Measurements from ENCODE around the gene KLF13.
"Not testable (repeated sequence)": the region's sequence is repeated elsewhere in the genome, so short reads cannot be mapped to it uniquely, and the experiment has no call there.

KLF13 gene

GRCh38 chr15:31344266-31344665 is 17.6 kb downstream of the KLF13 start:
- FAIRE-seq: no peak
- DNase-seq (ENCODE audit: insufficient read length, low spot score): no peak

- DNase-seq (ENCODE audit: insufficient read length, low spot score) (no peak), FAIRE-seq (no peak)
Observed at GRCh38 chr15:31344823-31345605, 18.4 kb downstream of the KLF13 start.

GRCh38 chr15:31345606-31346366 is 19.2 kb downstream of the KLF13 start:
- FAIRE-seq: no peak

GRCh38 chr15:31346367-31347066 is 19.9 kb downstream of the KLF13 start:
- DNase-seq (ENCODE audit: insufficient read length, low spot score): no peak
- no peak for FAIRE-seq

More at GRCh38 chr15:31345606-31346366, 19.2 kb downstream of the KLF13 start:
- no peak for DNase-seq (ENCODE audit: insufficient read length, low spot score)

GRCh38 chr15:31347067-31347975 is 20.7 kb downstream of the KLF13 start:
- DNase-seq (ENCODE audit: insufficient read length, low spot score) (no peak), FAIRE-seq (no peak)

GRCh38 chr15:31347981-31348803 is 21.6 kb downstream of the KLF13 start:
- DNase-seq (ENCODE audit: insufficient read length, low spot score) (no peak), FAIRE-seq (no peak)

GRCh38 chr15:31349233-31350141 is 22.9 kb downstream of the KLF13 start:
- no peak for FAIRE-seq

GRCh38 chr15:31350771-31351170 is 24.1 kb downstream of the KLF13 start:
- DNase-seq (ENCODE audit: insufficient read length, low spot score) (no peak), FAIRE-seq (no peak)

More at GRCh38 chr15:31349233-31350141, 22.9 kb downstream of the KLF13 start:
- DNase-seq (ENCODE audit: insufficient read length, low spot score): no peak

- FAIRE-seq (no peak), DNase-seq (ENCODE audit: insufficient read length, low spot score) (no peak)
Observed at GRCh38 chr15:31352339-31352751, 25.7 kb downstream of the KLF13 start.

- DNase-seq (ENCODE audit: insufficient read length, low spot score) (peak; percentile 20), FAIRE-seq (no peak)
Observed at GRCh38 chr15:31352911-31353811, 26.5 kb downstream of the KLF13 start.

GRCh38 chr15:31353931-31354330 is 27.3 kb downstream of the KLF13 start:
- FAIRE-seq: no peak
- no peak for DNase-seq (ENCODE audit: insufficient read length, low spot score)

GRCh38 chr15:31356097-31356496 is 29.5 kb downstream of the KLF13 start:
- FAIRE-seq; DNase-seq (ENCODE audit: insufficient read length, low spot score): not testable (repeated sequence)

GRCh38 chr15:31357148-31357547 is 30.5 kb downstream of the KLF13 start:
- DNase-seq (ENCODE audit: insufficient read length, low spot score) (no peak), FAIRE-seq (no peak)

GRCh38 chr15:31358163-31358562 is 31.5 kb downstream of the KLF13 start:
- DNase-seq (ENCODE audit: insufficient read length, low spot score) (no peak), FAIRE-seq (no peak)

GRCh38 chr15:31358957-31359701 is 32.5 kb downstream of the KLF13 start:
- DNase-seq (ENCODE audit: insufficient read length, low spot score) (no peak), FAIRE-seq (no peak)

GRCh38 chr15:31359702-31360111 is 33.1 kb downstream of the KLF13 start:
- no peak for DNase-seq (ENCODE audit: insufficient read length, low spot score)
- no peak for FAIRE-seq

- DNase-seq (ENCODE audit: insufficient read length, low spot score) (no peak), FAIRE-seq (no peak)
Observed at GRCh38 chr15:31360158-31360561, 33.5 kb downstream of the KLF13 start.
